HT-29 (cell line): ENCODE results near the gene CCL17. TPM values are rescaled to one million over a fixed set of nuclear protein-coding genes. Genes with fewer than 3 reads are reported as not detected.
A peak's percentile ranks its signal among the peaks of the same experiment; 100 is the strongest.
"Not testable (repeated sequence)": the region's sequence is repeated elsewhere in the genome, so short reads cannot be mapped to it uniquely, and the experiment has no call there.

Experiments used
- DNase-seq: peaks from one replicate; pipeline ENCODE4 v3.0.0-alpha.2; 2015; ENCODE audit warnings: low spot score
- total RNA-seq: library from RNA; depleted of rRNA; stranded (reverse); fragments of >200 nt; shearing (Covaris generic); gene quantifications from 2 replicates; pipeline ENCODE4 v1.2.3, GENCODE V29; 2014

CCL17 gene
- total RNA-seq, 1 experiment from 2014 or later, result not detected

- no peak for DNase-seq
Measured at GRCh38 chr16:57395026-57395425, 9.5 kb upstream of the CCL17 start.

- DNase-seq, result no peak
Measured at GRCh38 chr16:57396786-57397185, 7.8 kb upstream of the CCL17 start.

GRCh38 chr16:57397493-57397892 is 7.1 kb upstream of the CCL17 start:
- DNase-seq, result not testable (repeated sequence)

- no peak for DNase-seq
Measured at GRCh38 chr16:57401943-57402640, 2.5 kb upstream of the CCL17 start.

GRCh38 chr16:57405097-57405496 is 530 bp downstream of the CCL17 start:
- DNase-seq, result no peak

GRCh38 chr16:57406881-57407280 is 2.3 kb downstream of the CCL17 start:
- DNase-seq, result no peak

- no peak for DNase-seq
Measured at GRCh38 chr16:57407521-57408353, 3.2 kb downstream of the CCL17 start.

GRCh38 chr16:57409065-57409464 is 4.5 kb downstream of the CCL17 start:
- no peak for DNase-seq

GRCh38 chr16:57409870-57410587 is 5.5 kb downstream of the CCL17 start:
- DNase-seq, result no peak

- no peak for DNase-seq
Measured at GRCh38 chr16:57411362-57411976, 6.9 kb downstream of the CCL17 start.

GRCh38 chr16:57412584-57412983 is 8.0 kb downstream of the CCL17 start:
- DNase-seq, result no peak

GRCh38 chr16:57413301-57413730 is 8.7 kb downstream of the CCL17 start:
- DNase-seq, result no peak

GRCh38 chr16:57413733-57414132 is 9.2 kb downstream of the CCL17 start:
- DNase-seq, result no peak

- no peak for DNase-seq
Measured at GRCh38 chr16:57416084-57416483, 11.5 kb downstream of the CCL17 start.

GRCh38 chr16:57419506-57419905 is 14.9 kb downstream of the CCL17 start:
- DNase-seq, result no peak

GRCh38 chr16:57422026-57422944 is 17.7 kb downstream of the CCL17 start:
- peak; percentile 79 for DNase-seq

GRCh38 chr16:57423152-57423551 is 18.6 kb downstream of the CCL17 start:
- DNase-seq, result no peak

- no peak for DNase-seq
Measured at GRCh38 chr16:57424583-57424982, 20.0 kb downstream of the CCL17 start.

GRCh38 chr16:57426356-57426755 is 21.8 kb downstream of the CCL17 start:
- no peak for DNase-seq

- DNase-seq, result no peak
Measured at GRCh38 chr16:57427307-57427706, 22.7 kb downstream of the CCL17 start.

- DNase-seq, result no peak
Measured at GRCh38 chr16:57427824-57428223, 23.3 kb downstream of the CCL17 start.
